GM23338 (cell line): Measurements from ENCODE around the gene ZEB2.

Experiments used
- EZH2 ChIP-seq: fragments of 200-600 bp; sonication (generic); IDR thresholded peaks from one replicate; pipeline ENCODE4 v1.8.0; 2017; ENCODE audit warnings: antibody characterized with exemption, mild to moderate bottlenecking, low read depth; ENCODE audit not compliant: unreplicated experiment
- EZH2phosphoT487 ChIP-seq: fragments of 200-600 bp; sonication (generic); IDR thresholded peaks from one replicate; pipeline ENCODE4 v1.8.1; 2018; ENCODE audit warnings: antibody characterized with exemption; ENCODE audit not compliant: unreplicated experiment
- POLR2AphosphoS5 ChIP-seq: IDR thresholded peaks from 2 replicates; pipeline ENCODE4 v1.6.1; 2016; ENCODE audit warnings: antibody characterized with exemption, low read depth
- TF ChIP-seq, protein P1 (sequence below), 2 experiments: fragments of 200-600 bp in 1 of 2; sonication (generic) in 1 of 2; conservative IDR thresholded peaks; 2 replicates each; pipeline versions ENCODE4 v1.5.1 to v1.6.1; 2016 to 2017; ENCODE audit warnings: antibody characterized with exemption in 2 of 2, low read depth in 2 of 2, mild to moderate bottlenecking in 2 of 2, moderate library complexity in 1 of 2
- TF ChIP-seq, protein P2 (sequence below): IDR thresholded peaks from 2 replicates; pipeline ENCODE4 v1.6.1; 2016; ENCODE audit warnings: antibody characterized with exemption
- TF ChIP-seq, protein P3 (sequence below): IDR thresholded peaks from one replicate; pipeline ENCODE4 v1.6.1; 2018; ENCODE audit warnings: antibody characterized with exemption; ENCODE audit not compliant: unreplicated experiment

DNA sequence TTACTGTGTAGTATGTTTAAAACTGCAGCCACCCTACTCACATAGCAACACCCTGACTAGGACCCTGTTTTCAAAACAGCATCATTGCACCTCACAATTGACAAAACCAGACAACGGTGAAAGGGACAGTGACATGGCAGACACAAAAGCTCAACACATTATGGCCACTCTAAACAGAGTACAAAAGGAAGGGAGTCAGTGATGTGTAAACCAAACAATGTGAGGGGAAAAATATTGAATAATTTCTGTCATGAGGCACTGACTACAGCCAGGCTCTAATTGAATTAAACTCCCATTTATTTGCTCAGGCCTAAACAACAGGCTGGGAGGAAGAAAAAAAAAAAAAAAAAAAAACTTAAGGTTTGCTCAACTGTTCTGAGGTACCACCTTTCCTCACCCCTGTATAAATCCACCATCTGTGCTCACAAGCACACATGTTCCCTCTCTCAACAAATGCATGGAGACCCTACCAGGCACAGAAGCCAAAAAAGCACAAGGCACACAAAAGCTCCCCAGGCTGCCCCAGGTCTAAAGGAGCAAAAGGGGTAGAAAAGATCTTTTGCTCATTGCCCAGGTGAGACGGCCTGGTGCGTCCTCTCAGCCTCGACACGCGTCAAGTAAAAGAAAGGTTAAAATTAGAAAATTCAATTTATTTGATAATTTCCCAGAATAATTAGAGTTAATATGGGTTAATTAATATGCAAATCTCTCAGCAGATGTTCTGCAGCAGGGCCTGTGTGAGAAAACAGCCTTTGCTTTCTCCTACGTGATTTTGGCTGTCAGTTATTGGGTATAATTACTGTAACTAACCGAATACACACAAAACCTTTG, 80.9 kb downstream of the ZEB2 start:
- no peak for TF ChIP-seq EZH2
- TF ChIP-seq, protein P1, sequence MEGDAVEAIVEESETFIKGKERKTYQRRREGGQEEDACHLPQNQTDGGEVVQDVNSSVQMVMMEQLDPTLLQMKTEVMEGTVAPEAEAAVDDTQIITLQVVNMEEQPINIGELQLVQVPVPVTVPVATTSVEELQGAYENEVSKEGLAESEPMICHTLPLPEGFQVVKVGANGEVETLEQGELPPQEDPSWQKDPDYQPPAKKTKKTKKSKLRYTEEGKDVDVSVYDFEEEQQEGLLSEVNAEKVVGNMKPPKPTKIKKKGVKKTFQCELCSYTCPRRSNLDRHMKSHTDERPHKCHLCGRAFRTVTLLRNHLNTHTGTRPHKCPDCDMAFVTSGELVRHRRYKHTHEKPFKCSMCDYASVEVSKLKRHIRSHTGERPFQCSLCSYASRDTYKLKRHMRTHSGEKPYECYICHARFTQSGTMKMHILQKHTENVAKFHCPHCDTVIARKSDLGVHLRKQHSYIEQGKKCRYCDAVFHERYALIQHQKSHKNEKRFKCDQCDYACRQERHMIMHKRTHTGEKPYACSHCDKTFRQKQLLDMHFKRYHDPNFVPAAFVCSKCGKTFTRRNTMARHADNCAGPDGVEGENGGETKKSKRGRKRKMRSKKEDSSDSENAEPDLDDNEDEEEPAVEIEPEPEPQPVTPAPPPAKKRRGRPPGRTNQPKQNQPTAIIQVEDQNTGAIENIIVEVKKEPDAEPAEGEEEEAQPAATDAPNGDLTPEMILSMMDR (conservative IDR thresholded peaks at IDR 0.05; ENCODE audit: low read depth in 2 of 2) = no peak
- TF ChIP-seq, protein P2, sequence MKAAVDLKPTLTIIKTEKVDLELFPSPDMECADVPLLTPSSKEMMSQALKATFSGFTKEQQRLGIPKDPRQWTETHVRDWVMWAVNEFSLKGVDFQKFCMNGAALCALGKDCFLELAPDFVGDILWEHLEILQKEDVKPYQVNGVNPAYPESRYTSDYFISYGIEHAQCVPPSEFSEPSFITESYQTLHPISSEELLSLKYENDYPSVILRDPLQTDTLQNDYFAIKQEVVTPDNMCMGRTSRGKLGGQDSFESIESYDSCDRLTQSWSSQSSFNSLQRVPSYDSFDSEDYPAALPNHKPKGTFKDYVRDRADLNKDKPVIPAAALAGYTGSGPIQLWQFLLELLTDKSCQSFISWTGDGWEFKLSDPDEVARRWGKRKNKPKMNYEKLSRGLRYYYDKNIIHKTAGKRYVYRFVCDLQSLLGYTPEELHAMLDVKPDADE = no peak
- TF ChIP-seq POLR2AphosphoS5 = no peak
- no peak for TF ChIP-seq EZH2phosphoT487
- TF ChIP-seq, protein P3, sequence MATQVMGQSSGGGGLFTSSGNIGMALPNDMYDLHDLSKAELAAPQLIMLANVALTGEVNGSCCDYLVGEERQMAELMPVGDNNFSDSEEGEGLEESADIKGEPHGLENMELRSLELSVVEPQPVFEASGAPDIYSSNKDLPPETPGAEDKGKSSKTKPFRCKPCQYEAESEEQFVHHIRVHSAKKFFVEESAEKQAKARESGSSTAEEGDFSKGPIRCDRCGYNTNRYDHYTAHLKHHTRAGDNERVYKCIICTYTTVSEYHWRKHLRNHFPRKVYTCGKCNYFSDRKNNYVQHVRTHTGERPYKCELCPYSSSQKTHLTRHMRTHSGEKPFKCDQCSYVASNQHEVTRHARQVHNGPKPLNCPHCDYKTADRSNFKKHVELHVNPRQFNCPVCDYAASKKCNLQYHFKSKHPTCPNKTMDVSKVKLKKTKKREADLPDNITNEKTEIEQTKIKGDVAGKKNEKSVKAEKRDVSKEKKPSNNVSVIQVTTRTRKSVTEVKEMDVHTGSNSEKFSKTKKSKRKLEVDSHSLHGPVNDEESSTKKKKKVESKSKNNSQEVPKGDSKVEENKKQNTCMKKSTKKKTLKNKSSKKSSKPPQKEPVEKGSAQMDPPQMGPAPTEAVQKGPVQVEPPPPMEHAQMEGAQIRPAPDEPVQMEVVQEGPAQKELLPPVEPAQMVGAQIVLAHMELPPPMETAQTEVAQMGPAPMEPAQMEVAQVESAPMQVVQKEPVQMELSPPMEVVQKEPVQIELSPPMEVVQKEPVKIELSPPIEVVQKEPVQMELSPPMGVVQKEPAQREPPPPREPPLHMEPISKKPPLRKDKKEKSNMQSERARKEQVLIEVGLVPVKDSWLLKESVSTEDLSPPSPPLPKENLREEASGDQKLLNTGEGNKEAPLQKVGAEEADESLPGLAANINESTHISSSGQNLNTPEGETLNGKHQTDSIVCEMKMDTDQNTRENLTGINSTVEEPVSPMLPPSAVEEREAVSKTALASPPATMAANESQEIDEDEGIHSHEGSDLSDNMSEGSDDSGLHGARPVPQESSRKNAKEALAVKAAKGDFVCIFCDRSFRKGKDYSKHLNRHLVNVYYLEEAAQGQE = no peak
